Left lobe of liver (tissue), 2 donors: ENCODE results near the gene SYNDIG1. TPM values are rescaled to one million over a fixed set of nuclear protein-coding genes. Genes with fewer than 3 reads are reported as not detected.

Experiments
- ATAC-seq: fragments of 200-7000 bp; cut with Tn5 transposase; one replicate; pipeline ENCODE4 v1.9.1; 2020; ENCODE audit warnings: mild to moderate bottlenecking, moderate library complexity
- DNase-seq: peaks from one replicate; pipeline ENCODE4 v3.0.0-alpha.2; 2020; ENCODE audit warnings: low spot score
- total RNA-seq: library from RNA; stranded (reverse); gene quantifications from one replicate; pipeline ENCODE4 v1.2.1, GENCODE V29; 2021
- donor health status: DM: no; HTN: no; CAD: no; lungs with moderate emphysema.
- donor health status: DM: no; HTN: yes; CAD: no.

The SYNDIG1 gene
- total RNA-seq, 1 donor from 2014 or later, result not detected

DNA sequence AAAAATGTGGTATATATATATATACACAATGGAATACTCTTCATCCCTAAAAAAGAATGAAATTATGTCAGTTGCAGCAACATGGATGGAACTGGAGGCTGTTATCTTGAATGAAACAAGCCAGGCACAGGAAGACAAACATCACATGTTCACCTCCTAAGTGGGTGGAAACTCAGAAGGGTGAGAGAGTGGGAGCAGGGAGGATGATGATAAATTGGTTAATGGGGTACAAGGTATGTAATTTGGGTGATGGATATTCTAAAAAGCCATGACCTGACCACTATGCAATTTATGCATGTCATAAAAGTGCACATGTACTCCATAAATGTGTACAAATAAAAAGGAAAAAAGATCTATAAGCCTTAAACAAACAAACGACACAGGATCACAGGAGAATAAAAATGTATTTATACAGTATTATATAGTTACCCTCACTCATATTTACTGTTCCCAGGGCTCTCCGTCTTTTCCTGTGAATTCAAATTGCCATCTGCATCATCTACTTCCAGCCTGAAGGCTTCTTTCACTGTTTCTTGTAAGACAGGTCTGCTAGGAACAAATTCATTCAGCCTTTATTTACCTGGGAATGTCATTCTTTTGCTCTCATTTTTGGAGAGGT, 89.8 kb downstream of the SYNDIG1 start:
- DNase-seq, result no peak

DNA sequence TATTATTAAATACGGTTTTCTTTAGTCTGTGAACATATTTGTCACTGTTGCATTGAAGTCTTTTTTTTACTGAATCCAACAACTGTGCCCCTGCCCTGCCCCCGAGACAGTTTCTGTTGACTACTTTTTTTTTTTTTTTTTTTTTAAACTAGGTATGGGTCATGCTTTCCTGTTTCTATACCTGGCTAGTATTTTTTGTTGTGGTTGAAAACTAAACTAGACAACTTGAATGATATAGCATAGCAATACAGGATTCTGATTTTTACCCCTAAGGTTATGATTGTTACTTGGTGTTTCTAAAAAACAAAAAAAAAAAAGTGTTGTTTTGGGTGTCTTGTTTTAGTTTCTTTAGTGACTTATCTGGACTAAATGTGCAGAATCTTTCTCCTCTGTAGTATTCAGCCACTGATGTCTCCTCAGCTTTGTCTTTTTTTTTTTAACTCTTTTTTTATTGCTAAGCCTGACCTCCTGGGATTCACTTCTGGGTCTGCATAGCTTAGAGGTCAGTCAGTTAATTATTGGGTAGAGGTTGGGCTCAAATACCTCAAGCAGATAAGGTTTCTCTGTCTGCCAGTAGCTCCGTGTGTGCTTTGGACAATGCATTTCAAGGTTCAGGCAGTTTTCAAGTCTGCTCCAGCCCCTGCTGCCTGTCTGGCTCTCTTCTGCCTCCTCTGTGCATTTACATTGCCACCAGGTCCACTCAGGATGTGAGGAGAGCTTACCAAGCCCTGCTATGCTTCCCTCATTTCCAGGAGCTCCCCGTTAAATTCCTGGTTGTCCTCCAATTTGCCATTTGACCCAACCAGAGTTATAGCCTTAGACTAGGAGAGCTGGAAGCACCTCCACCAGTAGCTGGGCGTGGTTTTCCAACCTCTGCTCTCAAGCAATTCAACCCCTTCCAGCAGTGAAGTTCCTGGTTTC, 91.4 kb downstream of the SYNDIG1 start:
- no peak for DNase-seq
- no peak for ATAC-seq

More for the DNA sequence above, 89.8 kb downstream of the SYNDIG1 start:
- no peak for ATAC-seq

DNA sequence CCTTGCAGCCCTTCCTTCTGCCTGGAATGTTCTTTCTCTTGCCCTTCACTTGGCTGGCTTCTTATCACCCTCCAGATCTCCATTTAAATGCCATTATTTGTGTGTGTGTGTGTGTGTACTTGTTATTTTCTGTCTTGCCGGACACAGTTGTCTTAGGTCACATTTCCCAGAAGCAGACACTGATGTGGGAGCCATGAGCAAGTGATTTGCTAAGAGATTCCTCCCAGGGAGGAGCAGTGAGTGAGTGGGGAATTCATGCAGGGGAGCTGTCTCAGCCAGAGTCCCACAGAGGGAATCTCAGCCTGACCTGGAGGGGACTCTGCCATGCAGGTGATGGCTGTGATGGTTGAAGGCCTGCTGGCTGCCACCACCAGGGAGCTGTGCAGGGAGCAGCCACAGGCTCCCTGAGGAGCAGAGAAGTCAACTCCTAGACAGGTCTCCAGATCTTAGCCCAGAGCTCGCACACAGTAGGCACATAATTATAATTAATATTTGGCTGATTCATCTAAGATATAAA, 96.5 kb downstream of the SYNDIG1 start:
- ATAC-seq (no peak), DNase-seq (no peak)

DNA sequence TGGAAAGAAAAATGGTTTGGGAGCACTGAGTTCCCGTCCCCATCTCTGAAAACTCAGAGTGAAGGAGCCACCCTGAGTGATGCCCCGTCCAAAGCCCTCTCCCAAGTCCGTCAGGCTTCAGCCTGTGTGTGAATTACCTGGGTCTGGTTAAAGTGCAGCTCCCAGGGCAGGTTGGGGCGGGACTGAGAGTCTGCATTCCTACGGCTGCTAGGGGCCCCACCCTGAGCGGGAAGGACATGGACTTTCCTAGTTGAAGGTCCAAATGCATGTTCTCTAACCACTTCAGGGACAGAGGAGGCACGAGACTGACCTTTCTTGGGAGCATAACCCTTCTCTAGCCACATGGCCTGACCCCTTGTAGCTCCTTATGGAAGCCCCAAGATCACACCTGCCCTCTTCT, 97.2 kb downstream of the SYNDIG1 start:
- no peak for DNase-seq
- no peak for ATAC-seq

DNA sequence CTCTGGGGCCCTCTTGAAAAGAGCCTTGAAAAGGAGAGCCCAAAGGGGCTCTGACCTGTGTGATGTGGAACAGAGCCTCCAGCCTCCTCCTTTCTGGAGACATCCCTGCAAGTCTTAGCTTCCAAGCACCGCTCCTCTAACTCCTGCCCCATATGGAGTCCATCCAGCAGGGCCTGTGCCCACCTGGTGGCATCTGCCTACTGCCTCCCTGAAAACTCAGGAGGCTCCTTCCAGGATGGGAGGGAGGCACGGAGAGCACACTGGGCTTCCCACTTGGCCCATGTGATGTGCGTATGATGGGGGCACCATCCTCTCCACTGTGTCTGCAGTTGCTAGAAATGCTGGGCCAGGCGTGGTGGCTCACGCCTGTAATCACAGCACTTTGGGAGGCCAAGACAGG, 98.1 kb downstream of the SYNDIG1 start:
- ATAC-seq (no peak), DNase-seq (no peak)

DNA sequence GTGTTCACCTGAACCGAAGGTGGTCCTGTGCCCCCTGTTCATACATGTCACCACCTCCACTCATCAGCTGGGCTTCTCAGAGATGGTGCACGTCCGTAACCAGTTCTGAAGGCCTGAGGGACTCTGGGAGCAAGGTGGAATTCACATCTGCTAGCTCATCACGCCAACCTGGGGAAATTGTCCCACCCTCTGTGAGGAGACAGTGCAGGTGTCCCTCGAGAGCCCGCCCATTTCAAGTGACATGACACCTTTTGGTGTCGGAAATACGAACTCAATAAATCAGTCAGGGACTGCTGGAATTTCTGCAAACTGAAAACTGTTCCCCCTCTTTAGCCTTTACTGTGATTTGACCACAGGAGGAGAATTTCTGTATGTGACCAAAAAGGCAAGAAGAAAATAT, 99.4 kb downstream of the SYNDIG1 start:
- DNase-seq (no peak), ATAC-seq (no peak)

DNA sequence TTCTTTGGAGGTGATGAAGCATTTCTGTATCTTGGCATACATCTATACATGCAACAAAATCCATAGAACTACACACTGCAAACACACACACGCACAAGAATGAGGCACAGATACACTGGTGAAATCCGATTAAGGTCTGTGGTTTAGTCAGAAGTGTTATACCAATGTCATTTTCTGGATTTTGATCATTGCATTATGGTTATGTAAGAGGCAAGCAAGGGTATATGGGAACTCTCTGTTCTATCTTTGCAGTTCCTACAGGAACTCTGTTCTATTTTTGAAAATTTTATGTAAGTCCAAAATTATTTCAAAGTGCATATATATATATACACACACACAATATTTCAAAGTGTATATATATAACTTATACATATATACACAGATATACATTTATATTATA, 101.7 kb downstream of the SYNDIG1 start:
- DNase-seq (no peak), ATAC-seq (no peak)

DNA sequence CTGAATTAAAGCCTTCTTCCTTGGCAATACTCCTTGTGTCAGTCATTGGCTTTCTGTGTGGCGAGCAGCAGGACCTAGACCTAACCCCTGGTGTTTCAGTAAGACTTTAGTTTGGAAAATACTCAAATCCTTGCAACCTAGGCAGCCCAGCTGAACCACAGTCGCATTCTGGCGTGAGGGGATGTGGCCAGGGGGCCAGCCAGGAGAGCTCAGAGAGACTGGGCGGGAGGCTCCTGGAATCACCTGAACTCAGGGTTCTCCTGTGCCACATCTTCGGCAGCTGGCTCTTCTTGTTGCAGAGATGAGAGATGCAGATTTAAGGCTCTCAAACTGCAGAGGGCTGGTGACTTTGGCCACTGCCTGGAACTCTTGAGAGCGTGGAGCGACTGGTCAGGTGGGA, 102.7 kb downstream of the SYNDIG1 start:
- no peak for ATAC-seq

DNA sequence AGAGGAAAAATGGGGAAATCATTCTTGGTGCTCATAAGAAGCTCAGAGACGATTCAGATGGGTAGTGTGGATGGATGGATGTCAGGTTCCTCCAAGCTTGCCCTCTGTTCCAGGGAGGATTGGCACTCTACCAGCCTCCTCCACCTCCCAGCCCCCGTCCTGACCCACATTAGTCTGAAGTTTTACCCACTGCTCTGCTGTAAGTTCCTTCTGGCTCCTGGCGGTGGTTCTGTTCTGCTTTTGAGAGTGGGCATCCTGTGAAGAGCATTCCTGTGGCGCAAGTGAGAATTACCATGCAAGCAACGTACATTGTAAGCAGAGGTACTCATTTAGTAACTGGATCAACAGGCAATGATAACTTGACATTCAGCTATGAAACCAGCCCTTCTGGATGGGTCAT, 103.4 kb downstream of the SYNDIG1 start:
- ATAC-seq, result no peak
- no peak for DNase-seq

More for the DNA sequence above, 102.7 kb downstream of the SYNDIG1 start:
- no peak for DNase-seq

DNA sequence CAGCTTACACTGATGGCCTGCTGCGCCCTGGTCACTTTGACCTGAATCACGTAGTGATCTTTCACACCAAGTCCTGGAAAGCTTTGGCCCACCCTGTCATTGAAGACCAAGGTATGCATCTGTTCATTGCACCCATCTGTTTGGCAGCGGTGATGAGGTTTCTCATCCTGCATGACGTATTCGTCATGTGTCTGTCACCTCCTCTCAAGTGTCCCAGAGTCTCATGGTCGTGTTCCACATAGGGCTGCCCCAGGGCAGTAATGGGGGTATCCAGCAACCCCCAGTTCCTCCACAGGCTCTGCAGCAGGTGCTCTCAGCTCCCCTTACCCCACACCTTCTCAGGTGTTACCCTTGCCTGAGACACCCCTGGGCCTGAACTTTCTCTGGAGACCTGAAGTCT, 104.1 kb downstream of the SYNDIG1 start:
- ATAC-seq, result no peak

DNA sequence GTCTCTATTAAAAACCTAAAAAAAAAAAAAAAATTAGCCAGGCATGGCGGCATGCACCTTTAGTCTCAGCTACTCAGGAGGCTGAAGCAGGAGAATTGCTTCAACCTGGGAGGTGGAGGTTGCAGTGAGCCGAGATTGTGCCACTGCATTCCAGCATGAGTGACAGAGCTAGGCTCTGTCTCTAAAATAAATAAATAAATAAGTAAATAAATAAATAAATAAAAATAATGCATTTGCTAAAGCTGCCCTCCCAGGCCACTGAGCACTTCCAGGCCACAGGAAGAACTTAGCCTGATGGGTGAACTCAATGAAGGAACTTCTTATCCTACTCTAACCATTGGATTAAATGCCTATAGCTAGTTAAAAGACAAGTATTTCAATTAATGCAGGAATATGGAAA, 104.9 kb downstream of the SYNDIG1 start:
- no peak for ATAC-seq
- DNase-seq, result no peak

More for the DNA sequence above, 104.1 kb downstream of the SYNDIG1 start:
- no peak for DNase-seq

DNA sequence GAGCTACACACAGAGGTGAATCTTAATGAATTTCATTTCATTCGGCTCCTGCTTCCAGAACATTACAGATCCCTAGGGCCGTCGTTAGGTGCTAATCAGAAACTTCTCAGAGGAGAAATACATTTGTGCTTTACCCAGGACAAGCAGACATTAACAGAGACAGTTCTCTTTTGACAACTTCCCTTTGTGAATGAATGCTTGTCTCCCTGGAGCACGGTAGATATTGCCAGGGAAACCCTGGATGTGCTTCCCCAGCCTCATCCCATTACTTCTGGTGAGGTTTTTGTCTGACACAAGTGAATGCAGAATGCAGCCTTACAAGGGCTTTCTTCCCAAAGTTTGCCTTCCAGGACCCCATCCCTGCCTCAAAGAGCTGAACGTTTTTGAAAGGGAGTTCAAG, 105.4 kb downstream of the SYNDIG1 start:
- ATAC-seq (no peak), DNase-seq (no peak)

DNA sequence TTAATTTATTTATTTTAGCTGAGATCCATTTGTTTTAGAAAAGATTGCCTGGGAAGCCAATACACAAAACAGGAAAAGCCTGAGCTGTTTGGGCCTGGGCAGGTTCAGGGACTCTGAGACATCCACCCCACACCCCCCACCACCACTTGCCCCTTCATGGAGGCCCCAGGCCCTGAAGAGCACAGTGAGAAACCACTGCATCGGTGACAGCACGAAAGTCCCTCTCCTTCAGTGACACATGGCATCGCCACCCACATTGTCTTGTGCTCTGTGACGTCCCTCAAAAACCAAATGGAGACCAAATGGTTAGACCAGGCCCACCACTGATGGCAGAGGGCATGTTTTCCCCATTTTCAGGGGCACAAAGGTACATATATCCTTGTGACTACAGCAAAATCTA, 106.4 kb downstream of the SYNDIG1 start:
- ATAC-seq (no peak), DNase-seq (no peak)

DNA sequence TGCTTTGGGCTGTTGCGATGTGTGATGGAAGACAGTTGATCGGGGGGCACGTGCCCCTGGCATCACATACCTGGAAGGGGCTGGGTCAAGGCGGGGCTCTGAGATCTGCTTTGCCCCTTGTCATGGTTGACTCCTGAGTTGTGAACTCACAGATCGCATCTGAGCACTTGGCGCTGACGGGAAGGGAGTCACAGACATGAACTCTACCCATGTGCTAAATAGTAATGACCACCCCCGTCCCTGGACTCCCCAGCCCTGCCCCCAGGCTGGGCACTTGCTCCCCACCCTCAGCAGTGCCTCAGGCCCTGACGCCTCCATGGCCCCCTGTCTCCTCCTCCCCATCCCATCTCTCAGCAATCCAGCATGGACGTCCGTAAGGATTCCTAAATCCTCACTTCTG, 107.0 kb downstream of the SYNDIG1 start:
- DNase-seq, result no peak
- no peak for ATAC-seq

DNA sequence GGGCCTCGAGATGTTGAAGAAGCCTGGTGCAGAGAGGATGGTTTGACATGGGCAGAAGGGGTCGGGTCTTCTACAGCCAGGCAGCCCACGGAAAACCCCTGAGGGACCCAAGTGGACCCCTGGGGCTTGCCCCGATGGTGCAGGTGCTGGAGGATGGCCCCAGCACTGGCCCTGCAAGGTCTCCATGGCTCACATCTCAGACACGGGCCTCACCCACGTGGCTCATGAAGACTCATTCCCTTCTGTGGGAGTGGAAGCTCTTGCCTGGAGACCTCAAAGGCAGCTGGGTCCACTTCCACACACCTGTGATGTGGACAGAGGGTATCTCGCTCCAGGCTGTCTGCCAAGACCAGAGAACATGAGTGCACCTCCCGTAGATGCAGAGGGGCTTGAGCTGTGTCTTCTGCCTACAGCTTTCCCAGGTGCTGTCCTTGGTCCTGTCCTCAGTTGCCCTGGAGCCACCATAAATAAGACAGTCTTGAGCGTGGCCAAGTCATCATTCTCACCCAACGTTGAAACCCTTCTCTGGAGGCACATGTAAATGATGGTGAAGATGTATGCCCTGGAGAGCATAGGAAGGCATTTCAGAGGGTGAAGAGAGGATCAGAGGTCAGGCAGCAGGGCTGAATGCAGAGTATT, 108.0 kb downstream of the SYNDIG1 start:
- ATAC-seq (no peak), DNase-seq (no peak)

DNA sequence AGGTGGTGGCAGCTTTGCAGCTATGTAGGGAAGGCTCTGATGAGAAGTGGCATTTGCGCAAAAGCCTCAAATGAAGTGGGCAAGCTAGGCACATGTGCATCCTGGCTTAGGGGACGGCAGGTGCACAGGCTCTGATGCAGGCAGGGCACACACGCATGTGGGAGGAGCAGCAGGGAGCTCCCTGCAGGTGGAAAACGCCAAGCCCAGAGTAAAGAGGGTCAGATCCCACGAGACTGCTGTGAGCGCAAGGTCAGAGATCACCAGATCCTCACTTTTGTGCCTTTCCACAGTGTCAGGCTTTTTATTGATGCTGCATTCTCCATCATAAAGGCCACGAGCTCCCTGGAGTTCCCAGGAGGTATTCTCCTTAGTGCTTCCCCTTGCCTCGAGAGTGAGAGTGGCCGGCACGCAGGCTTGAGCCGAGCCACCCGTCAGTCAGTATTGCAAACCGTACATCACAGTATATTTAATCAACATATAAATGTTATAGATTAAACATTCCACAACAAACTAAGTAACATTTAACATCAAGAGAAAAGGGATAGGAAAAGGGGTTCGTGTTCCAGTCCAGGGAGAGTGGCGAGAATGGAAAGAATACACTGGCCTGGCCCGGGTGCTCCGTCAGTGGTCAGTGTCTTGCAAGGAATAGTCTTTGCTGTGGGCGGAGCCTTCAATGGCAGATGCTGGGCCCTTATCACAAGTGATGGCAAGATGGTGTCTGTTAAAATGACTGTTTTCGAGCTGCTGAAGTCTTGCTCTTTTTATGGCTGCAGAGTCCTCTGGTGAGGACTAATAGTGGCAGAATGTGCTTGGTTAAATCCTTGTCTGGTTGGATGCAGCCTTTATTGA, 109.4 kb downstream of the SYNDIG1 start:
- no peak for ATAC-seq
- no peak for DNase-seq

DNA sequence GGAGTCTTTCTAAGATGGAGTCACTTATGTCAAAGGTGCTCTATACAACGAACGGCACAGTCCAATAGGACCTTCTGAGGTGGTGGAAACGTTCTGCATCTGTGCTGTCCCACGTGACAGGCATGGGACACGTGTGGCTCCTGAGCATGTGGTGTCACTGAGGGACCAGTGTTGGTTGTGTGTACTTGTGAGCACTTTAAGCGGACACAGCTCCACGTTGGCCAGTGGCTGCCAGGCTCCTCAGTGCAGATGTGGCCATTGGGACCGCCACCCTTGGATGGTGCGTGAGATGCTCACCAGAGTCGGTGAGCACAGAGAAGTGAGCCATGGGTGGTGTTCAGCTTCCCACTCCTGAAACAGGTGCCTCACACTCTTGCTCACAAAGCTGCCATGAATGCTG, 110.0 kb downstream of the SYNDIG1 start:
- DNase-seq, result no peak

DNA sequence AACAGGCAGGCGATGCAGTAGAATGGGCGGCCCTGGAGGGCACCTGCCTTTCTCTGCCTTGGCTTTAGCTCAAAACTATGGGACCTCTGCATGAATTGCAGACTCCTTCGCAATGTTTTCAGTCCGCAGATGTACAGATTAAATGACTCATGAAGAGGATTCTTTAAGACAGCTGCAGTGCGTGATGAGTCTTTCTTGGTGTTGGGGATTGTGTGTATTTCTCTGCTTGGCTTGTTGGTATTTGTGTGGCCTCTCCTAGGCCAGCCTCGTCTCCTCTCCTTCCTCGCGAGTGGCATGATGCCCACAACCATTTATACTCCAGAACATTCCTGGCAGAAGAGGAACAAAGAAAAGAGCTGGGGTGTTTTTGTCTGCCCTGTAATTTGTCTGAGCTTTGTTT, 110.6 kb downstream of the SYNDIG1 start:
- no peak for ATAC-seq
- no peak for DNase-seq

More for the DNA sequence above, 110.0 kb downstream of the SYNDIG1 start:
- ATAC-seq, result no peak

DNA sequence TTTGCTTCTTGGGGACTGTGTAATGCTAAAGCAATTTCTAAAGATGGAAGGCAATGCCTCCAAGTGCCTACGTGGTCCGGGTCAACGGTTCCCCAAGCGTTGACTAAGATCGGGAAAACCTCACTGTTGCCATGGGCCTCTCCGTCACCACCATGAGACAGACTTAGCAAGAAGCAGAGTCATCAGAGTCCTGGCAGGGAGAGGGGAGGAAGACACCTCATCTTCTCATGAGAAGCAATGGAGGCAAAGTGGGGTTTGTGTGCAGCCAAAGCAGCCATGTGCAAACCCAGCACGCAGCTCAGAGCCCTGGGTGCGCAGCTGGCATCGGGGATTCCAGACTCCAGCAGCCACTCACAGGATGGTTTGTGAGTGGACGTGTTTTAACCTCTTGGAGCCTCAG, 111.4 kb downstream of the SYNDIG1 start:
- ATAC-seq (no peak), DNase-seq (no peak)

DNA sequence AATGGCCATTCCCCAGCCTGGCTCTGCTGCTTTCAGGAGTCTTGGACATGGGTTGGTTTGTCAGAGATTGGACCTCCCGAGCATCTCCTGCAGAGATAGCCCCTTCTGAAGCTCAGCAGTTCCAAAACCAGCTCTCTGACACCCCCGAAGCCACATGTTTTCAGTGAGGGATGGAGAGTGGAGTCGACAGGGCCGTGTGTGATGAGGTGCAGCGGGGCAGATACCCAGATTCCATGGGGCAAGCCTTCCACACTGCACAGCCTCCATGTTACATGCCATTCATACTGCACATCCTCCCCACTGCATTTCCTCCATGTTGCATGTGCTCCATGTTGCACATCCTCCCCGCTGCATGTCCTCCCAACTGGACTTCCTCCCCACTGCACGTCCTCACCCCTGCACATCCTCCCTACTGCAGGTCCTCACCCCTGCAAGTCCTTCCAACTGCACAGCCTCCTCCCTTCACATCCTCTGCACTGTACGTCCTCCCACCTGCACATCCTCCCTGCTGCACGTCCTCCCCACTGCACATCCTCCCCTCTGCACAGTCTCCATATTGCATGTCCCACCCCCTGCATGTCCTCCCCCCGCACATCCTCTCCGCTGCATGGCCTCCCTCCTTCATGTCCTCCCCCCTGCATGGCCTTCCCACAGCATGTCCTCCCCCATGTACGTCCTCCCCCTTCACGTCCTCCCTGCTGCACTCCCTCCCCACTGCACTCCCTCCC, 112.2 kb downstream of the SYNDIG1 start:
- DNase-seq, result no peak
- no peak for ATAC-seq
